NCI-H226 (cell line): ENCODE results near the gene ASB8.
A peak's percentile ranks its signal among the peaks of the same experiment; 100 is the strongest.
"Not testable (repeated sequence)": the region's sequence is repeated elsewhere in the genome, so short reads cannot be mapped to it uniquely, and the experiment has no call there.

Experiments
- DNase-seq: peaks from one replicate; pipeline ENCODE4 v3.0.0-alpha.2; 2015

The ASB8 gene

DNA sequence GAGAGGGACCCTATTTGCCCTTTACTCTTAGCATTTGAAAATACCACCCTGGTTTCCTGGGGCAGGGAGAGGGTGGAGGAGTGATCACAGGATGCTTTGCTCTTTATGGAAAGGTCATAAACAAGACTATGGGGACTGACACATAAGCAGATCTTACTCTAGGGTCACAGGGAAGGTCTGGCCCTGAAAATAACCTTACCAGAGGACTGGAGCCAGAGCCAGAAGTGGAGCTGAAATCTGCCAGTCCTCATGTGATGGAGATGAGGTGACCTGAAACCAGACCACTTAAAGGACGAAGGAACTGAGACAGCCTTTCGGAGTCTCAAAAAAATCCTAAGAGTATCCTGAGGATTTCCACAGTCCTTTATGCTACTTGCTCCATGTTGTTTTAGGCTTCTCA, 25.8 kb downstream of the ASB8 start:
- DNase-seq: no peak

- no peak for DNase-seq
These were observed 27.9 kb downstream of the ASB8 start for GRCh38 chr12:48129376-48129775.

DNA sequence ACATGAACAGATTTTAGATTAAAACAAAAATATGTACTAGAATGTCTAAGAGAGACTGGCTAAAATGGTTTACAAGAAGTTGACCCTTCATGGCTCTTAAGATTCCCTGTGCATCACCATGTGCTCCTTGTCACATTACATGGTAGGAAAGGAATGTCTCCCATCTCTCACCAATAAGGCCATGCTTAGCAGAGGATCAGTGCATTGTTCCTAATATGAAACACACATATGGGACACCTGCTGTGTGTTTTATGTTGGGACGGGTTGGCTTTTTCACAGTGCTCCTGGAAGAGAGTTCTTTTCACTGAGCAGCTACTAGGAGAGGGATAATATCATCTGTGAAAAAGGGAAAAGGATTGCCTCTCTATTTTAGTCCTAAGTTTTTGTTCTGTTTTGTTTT, 28.5 kb downstream of the ASB8 start:
- no peak for DNase-seq

- DNase-seq: no peak
These were observed 30.2 kb downstream of the ASB8 start for GRCh38 chr12:48126953-48127630.

DNA sequence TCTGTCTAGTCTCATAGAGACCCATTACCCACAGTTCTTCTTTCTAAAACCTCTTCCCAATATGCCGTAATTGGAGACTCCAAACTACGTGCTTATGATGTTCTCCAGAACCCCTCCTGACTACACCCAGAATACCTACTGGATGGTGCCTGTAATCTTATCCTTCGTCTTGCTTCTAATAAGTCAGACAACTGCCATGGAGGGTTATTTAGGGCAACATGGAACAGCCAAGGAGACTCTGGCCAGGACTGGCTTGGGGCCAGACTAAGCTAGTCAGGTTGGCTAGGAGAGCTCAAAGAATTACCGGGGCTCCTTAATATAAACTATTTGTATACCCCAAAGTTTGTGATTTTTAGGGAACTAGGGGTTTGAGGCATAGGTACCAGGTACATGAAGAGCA, 31.3 kb downstream of the ASB8 start:
- DNase-seq: no peak

DNA sequence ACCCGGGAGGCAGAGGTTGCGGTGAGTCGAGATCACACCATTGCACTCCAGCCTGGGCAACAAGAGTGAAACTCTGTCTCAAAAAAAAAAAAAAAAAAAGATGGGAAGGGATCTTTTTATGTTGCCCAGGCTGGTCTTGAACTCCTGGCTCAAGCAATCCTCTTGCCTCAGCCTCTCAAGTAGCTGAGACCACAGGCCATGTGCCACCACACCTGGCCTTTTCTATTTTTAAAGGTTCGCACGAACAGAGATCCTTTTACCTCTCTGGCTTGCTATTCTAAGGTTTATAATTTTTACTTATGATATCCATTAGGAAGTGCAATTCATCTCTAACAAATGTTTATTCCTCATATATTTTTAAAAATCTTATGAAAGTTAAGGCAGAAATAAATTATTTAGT, 31.8 kb downstream of the ASB8 start:
- DNase-seq: not testable (repeated sequence)

DNA sequence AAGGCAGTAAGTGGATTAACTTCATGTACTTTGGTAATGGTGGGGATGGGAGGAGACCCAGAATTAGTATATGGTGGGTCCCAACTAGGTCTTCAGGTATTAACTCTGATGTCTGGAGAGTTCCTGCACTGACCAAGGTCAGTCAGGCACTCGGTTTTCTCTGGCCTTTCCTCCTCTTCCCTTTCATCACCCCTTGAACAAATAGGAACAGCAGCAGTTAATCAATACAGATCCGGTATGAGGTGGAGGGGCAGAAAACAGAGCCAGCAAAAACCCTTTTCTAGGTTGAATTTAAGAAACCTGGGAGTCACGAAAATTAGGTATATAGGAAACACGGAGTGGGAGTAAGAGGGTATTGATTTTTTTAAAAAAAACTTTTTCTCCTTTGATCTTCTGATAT, 34.1 kb downstream of the ASB8 start:
- no peak for DNase-seq

- DNase-seq: no peak
These were observed 35.1 kb downstream of the ASB8 start for GRCh38 chr12:48122065-48122834.

DNA sequence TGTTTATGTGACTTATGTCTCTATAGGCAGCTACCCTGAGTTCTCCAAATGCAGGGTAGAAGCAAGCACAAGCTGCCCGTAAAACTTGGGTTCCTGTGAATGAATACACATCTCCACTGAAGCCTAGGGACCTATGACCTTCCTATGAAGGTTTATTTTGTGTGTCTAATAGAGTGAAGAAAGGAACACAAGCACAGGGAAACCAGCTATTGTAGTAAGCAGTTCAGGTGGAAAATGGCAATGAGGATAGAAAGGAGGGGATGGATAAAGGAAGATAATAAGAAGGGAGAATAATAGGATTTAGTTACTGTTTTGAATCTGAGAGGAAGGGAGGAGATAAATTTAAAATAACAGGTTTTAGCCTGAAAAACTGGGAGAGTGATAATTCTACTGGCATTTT, 35.8 kb downstream of the ASB8 start:
- DNase-seq: no peak

GRCh38 chr12:48119834-48120195, 37.5 kb downstream of the ASB8 start:
- DNase-seq: no peak

- peak; percentile 84 for DNase-seq
These were observed 38.1 kb downstream of the ASB8 start, which contains the start of gene PFKM for GRCh38 chr12:48119078-48119833. Gene PFKM, plus strand, starts transcription at chr12:48119364. Its CDS starts 3,411 bp downstream, at chr12:48122775.

DNA sequence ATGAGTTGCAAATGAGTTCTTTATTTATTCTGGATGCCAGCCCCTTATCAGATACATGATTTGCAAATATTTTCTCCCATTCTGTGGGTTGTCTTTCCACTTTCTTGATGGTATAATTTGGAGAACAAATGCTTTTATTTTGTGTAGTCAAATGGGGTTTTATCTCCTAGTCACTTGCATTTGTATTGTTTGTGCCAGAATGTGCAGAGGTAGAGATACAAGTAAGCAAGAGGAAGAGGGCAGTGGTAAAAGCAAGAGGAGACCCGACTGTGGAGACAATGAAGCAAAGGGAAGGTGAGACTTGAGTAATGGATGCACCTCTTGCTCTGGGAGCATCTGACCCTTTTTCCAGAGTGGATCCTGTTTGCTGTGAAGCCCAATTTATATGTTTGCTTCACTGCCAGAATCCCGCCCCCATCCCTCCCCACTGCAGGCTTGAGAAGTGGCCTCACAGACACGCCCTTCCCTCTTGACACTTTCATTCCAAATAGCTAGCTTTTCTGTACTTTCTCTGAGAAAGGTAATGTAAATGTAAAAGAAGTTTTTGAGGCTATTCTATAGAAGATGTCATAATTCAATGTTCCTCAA, 38.9 kb downstream of the ASB8 start:
- no peak for DNase-seq

- DNase-seq: no peak
These were observed 41.4 kb downstream of the ASB8 start for GRCh38 chr12:48115957-48116356.

GRCh38 chr12:48111312-48111693, 46.0 kb downstream of the ASB8 start:
- not testable (repeated sequence) for DNase-seq

DNA sequence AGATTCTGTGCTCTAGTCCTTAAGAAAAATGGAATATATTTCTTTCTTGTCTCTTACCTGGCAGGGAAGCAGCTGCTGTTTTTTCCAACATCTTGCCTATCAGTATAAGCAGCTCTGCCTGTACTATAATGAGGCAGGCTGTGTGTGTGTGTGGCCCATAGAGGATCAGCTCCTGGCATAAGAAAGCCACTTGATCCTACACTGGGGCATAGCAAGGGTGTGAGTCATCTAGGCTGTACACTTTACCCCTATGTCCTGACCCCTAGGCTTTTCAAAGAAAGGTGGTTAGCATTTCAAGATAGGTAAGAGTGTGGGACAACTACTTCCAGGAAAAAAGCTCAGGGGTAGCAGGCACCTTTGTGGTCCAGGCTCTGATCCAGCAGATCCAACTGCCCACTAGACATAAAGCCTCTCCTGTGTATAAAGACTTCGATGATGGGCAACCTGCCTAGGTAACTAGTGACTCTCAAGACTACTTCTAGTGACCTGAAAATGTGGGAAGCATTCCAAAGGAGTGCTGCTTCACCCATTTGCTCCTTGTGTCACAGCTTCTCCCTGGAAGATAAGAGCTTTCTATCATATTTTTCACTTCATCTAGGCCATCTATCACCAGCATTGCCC, 46.5 kb downstream of the ASB8 start:
- DNase-seq: no peak

DNA sequence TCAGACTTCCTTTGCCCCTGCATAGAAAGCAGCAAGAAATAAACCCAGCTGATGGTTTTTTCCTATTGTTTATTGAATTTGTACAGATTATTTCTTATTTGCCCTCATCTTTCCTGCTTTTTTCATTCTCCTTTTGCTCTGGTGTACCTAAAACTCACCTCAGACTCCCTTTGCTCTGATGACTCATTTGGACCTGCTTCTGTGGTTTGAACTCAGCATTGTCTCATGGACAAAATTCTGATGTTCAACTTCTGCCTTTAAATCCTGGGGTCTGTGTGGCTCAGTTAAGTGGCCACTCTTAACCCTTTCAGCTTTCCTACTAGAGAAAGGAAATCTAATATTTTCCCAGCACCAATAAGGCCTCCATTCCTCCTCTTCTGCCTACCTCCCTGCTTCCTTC, 47.9 kb downstream of the ASB8 start:
- DNase-seq: no peak

- DNase-seq: no peak
These were observed 50.4 kb downstream of the ASB8 start for GRCh38 chr12:48106681-48107613.

GRCh38 chr12:48105867-48106680, 51.2 kb downstream of the ASB8 start, which contains the start of gene SENP1:
Gene SENP1, minus strand, starts transcription at chr12:48106079. Its CDS starts 4,607 bp downstream, at chr12:48101472.
- DNase-seq: peak; percentile 91

DNA sequence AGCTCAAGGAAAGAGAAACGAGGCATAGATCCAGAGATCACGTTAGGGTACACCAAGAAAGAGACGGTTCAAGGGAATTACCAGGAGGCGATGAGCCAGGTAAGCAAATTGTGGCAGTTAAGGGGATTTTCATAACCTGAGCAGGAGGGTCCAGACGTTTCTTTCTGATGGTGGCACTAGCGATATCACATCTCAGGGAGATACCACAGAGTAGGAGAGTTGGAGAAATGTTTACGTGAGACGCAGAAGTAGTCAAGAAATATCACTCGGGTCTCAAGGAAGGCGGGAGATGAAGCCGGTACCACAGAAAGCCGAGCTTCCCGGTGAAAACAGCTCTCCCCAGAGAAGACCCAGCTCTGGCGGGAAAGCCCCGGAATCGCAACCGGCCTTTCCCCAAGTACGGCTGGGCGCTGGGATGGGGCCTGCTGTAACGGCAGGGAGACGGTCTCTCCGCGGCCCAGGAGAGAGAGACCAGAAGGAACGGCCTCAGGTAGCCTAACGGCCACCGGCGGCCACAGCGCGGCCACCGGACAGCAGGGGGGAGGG, 51.9 kb downstream of the ASB8 start:
- DNase-seq: peak; percentile 7

- no peak for DNase-seq
These were observed 52.8 kb downstream of the ASB8 start for GRCh38 chr12:48104531-48104930.
